GM12864 (cell line): ENCODE measurements around the gene SMLR1.

Experiments used
- DNase-seq: peaks from one replicate; pipeline ENCODE4 v3.0.0-alpha.2; 2011; ENCODE audit warnings: low read depth
- H3K4me3 ChIP-seq: 2 replicates; pipeline ENCODE4 v1.5.1; 2011; ENCODE audit warnings: mild to moderate bottlenecking, low read depth, low read length, control low read depth
- TF ChIP-seq, protein P1 (sequence below): IDR thresholded peaks from 2 replicates; pipeline ENCODE4 v1.5.1; 2011; ENCODE audit warnings: low read depth, mild to moderate bottlenecking, moderate library complexity, low read length, control low read depth, inconsistent platforms; ENCODE audit errors: missing control alignments

Gene SMLR1

GRCh38 chr6:130862370-130862769, 35.2 kb downstream of the SMLR1 start:
- no peak for DNase-seq
- H3K4me3 ChIP-seq: no peak overlapping the region
- TF ChIP-seq, protein P1, sequence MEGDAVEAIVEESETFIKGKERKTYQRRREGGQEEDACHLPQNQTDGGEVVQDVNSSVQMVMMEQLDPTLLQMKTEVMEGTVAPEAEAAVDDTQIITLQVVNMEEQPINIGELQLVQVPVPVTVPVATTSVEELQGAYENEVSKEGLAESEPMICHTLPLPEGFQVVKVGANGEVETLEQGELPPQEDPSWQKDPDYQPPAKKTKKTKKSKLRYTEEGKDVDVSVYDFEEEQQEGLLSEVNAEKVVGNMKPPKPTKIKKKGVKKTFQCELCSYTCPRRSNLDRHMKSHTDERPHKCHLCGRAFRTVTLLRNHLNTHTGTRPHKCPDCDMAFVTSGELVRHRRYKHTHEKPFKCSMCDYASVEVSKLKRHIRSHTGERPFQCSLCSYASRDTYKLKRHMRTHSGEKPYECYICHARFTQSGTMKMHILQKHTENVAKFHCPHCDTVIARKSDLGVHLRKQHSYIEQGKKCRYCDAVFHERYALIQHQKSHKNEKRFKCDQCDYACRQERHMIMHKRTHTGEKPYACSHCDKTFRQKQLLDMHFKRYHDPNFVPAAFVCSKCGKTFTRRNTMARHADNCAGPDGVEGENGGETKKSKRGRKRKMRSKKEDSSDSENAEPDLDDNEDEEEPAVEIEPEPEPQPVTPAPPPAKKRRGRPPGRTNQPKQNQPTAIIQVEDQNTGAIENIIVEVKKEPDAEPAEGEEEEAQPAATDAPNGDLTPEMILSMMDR: no peak

- H3K4me3 ChIP-seq: no peak overlapping the region
- no peak for DNase-seq
- TF ChIP-seq, protein P1: no peak
Measured at GRCh38 chr6:130863415-130864230, 36.4 kb downstream of the SMLR1 start.

GRCh38 chr6:130864344-130864743, 37.1 kb downstream of the SMLR1 start:
- DNase-seq: no peak
- TF ChIP-seq, protein P1: no peak
- H3K4me3 ChIP-seq: no peak overlapping the region

- DNase-seq: no peak
- H3K4me3 ChIP-seq: no peak overlapping the region
- TF ChIP-seq, protein P1: no peak
Measured at GRCh38 chr6:130865793-130866192, 38.6 kb downstream of the SMLR1 start.

GRCh38 chr6:130869681-130870080, 42.5 kb downstream of the SMLR1 start:
- TF ChIP-seq, protein P1: no peak
- no peak overlapping the region for H3K4me3 ChIP-seq

DNA sequence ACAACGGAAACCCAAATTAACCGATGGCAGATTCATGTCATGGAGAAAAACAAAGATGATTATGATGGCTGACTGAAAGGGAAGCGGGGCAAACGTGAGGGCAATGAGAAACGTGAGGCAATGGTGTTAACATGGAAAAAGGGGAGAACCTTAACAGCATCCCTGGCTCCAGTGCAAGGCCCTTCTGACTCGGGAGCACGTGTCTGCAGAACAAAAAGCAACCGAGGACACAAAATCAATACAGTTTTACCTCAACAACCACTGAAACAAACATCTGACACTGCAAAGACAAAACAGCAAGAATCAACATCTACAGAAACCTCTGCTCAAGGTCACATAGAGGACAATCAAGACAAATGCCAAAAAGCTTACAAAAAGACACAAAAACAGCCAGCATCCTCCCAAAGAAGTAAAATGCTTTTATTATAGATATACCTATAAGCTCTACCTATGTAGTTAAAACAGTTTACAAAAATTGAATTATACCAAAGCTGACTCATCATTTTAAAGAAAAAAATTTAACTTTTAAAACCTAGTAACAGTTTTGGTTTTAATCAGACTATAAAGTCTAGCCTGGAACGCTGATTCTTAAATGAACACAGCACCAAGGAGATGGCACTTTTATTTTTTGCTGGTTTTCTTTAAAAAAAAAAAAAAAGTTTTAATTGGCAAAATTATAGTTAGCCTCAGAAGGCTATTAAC, 43.1 kb downstream of the SMLR1 start:
- H3K4me3 ChIP-seq: no peak overlapping the region
- DNase-seq: no peak
- TF ChIP-seq, protein P1: no peak

More at GRCh38 chr6:130869681-130870080, 42.5 kb downstream of the SMLR1 start:
- DNase-seq: no peak
